GM18511 (cell line): ENCODE measurements around the gene PIR.

Experiments
- ATAC-seq: cut with Tn5 transposase; IDR thresholded peaks from one replicate; pipeline ENCODE4 v1.9.1; 2021; ENCODE audit warnings: mild to moderate bottlenecking, moderate library complexity; ENCODE audit not compliant: unreplicated experiment

The PIR gene

DNA sequence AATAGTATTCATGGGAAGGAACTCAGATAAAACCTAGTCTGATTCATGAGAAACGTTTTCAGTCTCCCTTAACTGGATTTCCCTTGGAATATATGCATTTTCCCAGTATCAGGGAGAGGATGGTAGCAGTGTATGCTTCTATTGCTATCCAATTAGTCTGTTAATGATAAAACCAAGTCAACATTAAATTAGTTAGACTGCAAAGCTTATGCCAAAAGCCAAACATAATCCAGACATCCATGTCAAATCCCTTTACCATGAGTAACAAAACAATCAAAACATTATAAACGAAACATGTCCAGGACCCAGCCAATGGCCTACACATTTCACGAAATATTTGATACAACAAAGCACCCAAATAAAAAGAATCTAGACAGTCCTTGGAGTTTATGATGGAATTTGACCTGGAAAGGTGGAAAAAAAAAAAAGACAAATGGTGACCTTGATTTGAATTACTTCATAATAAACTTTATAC, 74.4 kb downstream of the PIR start:
- ATAC-seq = no peak

DNA sequence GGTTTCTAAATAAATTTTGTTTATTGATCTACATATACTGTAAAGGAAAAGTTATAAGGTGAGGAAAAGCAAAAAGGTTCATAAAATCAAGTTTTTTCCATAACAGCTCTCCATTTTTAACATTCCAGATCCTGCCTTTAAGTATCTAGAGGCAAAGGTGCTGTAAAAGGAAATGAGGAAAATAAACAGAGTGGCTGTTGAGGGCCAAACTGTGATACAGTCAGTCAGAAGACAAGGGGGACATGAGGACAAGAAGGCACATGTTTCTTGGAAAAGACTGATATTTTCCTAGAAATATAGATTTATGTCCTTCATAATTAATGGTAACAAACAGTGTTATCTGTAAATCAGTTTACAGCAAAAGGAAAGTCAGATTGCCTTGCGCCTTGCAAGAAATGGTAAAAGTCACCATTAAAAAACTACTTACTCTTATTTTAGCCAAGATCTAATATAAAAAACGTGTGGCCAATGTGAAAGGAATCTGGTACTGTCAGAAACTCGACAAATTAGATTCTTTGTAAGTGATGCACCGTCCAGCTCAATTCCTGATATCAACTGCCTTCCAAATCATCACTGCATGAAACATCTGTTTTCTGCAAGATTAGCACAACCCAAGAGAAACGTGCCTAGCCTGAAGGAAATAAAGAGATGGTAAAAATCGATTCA, 75.0 kb downstream of the PIR start:
- no peak for ATAC-seq

DNA sequence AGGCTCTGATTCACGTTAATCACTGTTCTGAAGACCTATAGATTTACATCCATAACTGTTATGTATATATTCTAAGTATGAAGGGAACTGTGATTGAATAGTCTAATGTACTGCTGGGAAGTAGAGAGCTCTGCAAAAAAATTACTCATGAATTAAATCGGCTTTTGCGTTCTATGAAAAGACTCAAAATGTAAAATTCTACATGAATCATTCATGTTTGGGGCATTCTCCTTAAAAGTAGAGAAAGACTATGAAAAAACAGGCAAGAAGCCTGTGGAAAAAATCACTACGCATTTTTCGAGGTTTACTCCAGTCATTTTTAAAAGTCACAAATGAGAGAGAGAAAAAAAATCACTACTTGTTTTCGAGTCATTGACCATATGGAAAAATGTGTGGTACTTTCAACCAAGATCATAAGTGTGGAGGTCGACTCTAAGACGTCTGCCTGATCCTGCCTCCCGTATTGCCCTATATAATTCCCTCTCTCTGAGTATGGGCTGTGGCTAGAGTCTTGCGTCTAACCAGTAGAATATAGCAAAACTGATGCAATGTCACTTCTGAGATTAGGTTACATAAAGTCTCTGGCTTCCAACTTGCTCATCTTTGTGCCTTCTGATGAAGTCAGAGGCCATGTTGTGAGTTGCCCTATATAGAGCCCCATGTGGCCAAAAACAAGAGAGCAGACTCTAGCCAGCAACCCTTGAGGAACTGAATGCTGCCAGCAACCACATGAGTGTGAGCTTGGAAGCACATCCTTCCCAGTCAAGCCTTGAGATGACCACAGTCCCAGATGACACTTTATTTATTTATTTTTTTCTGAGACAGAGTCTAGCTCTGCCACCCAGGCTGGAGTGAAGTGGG, 76.8 kb downstream of the PIR start:
- ATAC-seq = no peak

DNA sequence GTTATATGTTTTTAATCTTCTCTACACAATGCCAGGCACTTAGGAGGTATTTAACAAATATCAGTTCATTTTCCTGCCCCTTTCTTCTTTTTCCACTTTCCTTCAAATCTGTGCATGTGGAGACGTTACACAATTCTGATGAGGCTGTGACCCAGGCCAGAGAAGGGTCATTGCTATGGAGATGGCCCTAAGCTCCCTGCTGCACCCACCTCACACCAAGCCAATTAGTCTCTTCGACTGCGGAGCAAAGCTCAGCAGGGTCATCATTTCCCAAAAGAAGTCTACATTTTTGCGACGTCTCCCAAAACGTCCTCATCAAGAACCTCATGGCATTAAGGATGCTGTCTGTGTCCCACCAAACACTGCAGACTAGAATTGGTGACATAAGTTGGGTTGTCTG, 80.0 kb downstream of the PIR start:
- ATAC-seq = no peak

DNA sequence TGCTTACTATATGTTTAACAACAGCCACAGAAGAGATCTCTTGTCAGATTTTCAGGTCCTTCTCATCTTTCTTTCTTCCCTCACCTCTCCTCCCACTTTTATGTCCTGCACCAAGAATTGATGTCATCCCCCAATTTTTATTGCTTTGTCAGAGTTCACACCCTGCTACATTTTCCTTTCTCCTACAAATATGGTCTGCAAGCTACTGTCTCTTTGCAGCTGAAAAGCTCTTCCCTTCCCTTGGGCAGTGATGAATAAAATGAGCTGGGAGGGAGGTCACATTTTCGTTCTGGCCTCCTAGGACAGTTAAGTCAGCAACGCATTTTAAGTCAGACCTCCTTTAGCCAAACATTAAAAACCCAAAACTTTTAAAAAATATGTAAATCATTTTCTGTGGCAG, 82.2 kb downstream of the PIR start:
- ATAC-seq = no peak

DNA sequence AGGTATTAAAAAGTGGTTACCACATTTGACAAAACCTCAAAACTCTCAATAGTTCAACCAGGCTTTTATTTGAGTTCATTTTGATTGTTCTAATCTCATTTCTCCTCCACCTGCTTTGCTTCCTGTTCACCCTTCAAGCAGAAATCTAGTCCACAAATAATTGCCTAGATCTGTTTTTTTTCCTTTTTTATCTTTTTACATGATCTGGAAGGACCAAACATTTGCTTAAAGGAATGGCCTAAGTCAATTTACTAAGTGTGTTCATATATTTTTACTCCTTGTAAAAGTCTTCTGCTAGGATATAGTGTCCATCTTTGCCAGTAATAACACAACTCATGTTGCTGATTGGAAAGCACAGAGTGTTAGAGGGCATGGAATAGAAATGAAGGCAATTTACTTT, 82.7 kb downstream of the PIR start:
- ATAC-seq = no peak

DNA sequence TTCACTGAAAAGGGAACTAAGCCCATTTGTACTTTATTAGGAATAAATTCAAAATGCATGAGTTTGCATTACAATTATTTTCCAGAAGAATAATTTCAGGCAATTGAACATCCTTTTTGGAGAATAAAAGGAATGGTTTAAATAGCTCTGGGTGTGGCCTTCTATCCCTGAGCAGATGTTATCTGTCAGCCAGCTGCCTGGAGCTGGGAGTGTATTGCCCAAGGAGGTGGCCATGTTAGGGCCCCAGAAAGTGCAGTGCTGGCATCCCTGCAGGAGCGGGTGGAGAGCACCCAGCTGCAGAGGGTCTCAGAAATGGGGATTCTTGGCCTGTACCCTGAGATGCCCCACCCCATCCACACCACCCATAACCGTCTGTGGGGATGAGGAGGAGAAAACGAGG, 87.3 kb downstream of the PIR start:
- no peak for ATAC-seq

DNA sequence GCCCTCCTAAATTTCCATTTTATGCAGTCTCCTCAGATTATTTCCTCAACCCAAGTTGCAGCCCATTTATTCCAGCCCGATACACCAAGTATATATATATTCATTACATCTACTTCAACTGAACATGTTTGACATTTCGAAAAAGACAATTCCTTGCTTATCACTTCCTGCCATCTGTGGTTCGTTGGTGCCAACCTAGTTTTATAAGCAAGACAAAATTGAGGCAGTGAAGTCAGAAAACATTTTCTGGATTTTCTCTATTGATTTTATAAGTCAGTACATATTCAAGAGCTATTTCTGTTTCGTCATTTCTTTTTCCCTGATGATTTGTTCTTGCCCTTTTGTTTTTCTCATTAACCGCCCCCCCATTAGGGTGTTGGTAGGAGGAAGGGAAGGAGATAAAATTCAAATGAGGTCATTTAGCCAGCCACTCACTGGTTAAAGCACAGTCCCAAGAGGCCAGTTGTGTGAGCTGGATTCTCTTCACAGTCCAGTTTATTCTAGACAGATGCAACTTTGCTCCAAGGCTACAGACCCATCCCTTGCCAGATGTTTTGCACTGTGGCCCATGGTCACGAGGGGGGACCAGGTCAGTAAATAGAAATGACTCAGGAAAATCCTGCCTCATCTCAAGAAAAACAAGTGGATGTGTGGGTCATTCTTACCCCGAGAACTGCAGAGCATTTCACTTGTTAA, 88.6 kb downstream of the PIR start:
- no peak for ATAC-seq

DNA sequence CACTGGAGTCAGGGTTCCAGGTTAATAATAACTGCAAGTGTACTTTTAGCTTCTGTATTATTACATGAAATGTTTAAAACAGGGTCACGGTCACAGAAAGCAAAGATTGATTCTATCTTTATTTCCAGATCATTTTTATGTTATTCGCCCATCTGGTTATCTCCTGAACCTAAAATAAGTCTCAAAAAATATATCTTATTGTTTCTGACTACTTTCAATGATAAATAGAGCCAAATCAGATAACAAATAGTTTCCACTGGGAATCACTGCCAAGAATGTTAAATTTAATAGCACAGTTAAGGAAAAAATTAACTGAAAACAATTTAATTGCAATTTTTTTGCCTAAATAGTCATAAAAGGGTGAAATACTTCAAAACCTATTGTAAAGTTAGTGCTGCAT, 91.8 kb downstream of the PIR start:
- no peak for ATAC-seq

DNA sequence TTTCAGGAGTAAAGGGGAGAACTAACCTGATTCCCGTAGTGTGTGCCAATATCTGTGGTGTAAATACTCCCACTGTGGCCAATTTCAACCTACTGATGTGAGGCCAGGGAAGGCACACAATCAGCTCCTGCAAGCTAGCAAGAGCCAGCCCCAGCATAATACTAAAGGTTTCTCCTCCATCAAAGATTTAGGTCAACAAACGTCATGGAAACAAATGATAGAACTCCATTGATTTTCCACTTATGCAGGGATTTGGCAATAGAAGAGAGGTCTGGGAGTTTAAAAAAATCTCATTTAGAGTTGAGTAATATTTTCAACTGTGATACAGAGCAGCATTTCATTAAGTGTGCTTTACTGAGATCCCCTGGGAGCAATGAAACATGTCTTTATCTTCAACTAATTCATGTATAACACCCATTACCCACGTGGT, 93.2 kb downstream of the PIR start:
- no peak for ATAC-seq

DNA sequence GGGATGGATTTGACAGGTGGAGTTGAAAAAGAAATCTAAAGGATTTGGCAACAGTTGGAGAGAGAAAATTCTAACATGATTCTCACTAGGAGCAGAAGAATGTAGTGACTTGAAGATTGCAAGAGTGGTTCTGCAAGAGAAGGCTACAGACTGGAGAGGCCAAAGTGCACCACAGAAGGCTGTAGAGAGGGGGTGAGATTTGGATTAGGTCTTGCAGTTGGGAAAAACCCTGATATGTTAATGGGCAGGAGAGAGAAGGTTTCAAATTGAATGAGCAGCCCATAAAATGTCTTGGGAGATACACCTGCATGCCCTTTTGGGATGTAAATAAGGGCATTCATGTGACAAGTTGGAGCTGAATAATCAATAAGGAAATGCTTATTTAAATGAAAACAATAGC, 94.3 kb downstream of the PIR start:
- ATAC-seq = no peak

DNA sequence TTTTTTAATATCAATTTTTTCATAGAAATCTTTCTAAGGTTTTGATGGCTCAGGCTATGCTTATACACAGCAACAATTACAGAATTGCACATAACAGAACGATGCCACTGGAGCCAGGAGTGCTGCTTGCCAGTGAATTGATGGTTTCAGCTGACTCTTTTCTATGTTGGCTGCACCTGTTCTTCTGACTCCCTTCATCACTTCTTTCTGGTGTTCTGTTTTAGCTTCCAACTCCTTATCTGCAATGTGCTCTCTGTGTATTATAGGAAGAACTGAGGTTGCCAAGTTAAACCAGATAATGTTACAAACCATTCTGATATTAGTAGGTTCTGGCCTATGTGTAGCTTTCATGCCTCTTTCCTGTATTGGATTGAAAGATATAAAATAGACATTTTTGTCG, 97.3 kb downstream of the PIR start:
- ATAC-seq = no peak

DNA sequence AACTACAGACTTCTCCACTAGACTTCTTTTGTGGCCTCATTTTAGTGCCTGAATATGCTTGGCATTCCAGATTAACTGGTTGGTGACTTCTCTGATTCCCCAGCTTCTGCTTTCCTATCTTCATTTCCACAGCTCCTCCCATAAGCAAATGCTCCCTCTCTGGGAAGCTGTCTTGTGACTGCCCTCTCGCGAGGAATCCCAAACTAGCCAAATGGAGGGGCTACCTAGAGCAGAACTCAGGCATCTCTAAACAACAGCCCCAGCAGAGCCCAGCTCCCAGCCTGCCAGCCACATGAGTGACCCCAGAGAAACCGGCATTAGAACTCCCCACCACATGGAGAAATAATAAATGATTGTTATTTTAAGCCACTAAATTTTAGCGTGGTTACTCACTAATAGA, 101.3 kb downstream of the PIR start:
- ATAC-seq = no peak

DNA sequence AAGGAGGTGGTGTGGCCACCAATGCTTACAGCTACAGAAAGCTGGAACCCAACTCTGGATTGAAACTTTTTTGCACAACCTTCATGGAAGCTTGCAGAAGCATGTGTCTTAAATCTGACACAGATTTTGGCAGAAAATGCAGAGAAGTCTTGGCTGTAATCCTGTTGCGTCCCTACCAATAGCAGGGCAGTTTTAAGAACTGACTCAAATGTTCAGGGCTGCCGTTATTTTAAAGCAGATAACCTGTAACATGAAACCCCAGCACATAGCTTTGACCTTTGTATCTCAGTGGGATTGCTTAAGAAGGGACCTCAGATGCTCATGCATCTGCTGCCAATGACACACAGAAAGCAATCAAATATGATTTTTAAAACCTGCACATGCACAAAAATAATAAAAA, 108.8 kb downstream of the PIR start, which contains the start of gene VEGFD:
Gene VEGFD (minus strand): TSS at position 110 of the 400 bp plus-strand sequence. CDS start 467 bp downstream, outside the sequence.
- no peak for ATAC-seq

DNA sequence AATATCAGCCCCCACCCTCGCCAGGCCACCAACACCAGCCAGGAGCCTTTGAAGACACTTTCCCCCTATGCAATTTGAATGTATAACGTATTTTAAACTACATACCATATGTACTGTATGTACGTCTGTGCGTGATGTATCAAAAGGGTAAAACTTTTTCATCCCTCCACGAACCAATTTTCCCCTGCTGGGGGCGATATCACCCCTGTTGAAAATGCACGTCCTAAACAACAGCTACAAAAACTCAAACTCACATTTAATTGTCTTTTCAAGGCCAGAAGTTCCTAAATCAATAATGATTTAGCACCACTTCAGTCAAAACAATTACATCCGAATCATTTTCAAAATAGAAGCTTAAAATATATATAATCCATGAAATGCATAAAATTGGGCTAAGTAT, 110.3 kb downstream of the PIR start:
- no peak for ATAC-seq

DNA sequence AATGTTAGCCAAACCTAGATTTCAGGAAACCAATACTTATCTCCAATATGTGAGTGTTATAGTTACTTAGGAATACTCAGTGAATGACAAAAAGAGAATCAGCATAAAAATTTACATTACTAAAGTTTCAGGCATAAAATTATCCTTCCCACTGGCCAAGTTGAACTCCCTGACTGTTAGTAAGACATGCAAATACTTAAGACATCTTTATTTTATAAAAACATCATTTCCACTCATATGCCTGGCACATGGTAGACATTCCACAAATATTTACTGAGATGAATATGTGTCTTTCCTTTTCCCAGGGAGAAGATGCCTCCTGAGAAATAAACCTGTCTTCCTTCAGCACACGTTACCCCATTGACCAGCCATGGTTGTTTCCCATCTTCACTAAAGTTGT, 116.2 kb downstream of the PIR start:
- no peak for ATAC-seq

DNA sequence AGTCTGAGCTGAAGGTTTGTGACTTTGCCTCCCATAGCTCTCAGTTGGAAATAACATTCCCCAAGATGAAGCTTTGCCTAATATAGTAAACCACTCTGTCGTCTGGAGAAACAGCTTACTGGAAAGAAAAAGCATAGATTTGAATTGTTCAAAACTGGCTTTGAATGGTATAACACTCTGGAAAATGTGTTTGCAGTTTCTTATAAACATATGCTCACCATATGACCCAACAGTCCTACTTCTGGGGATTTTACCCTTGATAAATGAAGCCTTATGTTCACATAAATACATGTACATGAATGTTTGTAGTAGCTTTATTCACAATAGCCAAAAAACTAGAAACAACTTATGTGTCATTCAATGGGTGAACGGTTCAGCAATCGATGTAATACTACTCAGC, 119.2 kb downstream of the PIR start:
- ATAC-seq = no peak

DNA sequence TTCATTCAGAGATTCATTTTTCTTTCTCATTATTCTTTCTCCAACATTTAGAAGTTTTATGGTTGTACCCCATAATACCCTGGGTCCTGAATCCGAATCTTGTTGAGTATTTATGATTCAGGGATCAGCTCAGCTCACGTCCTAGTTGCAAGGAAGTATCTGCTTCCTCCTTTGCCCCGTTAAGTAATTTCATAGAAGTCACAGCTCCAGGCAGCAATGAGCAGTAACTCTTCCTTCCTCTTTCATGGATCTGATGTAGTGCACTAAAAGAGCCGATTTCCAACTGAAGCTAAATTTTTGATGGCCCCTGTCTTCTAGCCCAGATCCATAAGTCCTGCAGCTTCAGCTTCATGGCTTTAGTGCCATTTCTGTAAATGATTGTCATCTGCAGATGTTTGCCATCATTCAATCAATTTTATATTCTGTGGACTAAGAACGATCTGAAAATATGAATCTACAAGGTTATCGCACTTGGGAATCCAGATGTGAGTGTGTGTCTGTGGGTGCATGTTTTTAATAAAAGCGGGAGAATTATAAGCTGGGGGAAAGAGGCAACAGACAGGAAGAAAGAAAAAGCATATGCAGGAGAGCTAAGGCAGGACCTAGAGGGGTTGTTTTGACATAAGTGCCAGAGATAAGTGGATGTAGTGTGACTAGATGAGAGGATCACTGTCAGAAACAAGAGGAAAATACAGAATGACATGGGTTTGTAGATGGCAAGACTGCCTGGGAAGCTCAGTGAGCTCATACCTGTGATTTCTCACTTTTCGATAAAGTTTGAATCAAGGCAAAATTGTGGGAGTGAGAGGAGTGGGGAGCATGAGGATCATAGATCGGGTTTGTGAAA, 126.4 kb downstream of the PIR start:
- ATAC-seq = no peak

DNA sequence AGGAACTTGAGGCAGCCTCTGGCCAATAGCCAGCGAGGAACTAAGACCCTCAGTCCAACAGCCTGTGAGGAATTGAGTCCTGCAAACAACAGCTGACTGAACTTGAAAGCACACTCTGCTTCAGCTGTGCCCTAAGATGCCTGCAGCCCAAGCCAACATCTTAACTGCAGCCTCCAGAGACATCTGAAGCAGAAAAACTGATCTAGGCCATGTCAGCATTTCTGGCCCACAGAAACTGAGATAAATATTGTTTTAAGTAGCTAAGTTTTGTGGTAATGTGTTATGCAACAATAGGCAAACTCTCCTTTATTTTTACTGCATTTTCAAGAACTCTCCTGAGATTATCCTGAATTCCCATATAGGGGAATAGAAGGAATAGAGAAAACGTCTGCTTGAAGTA, 133.4 kb downstream of the PIR start:
- ATAC-seq = no peak

DNA sequence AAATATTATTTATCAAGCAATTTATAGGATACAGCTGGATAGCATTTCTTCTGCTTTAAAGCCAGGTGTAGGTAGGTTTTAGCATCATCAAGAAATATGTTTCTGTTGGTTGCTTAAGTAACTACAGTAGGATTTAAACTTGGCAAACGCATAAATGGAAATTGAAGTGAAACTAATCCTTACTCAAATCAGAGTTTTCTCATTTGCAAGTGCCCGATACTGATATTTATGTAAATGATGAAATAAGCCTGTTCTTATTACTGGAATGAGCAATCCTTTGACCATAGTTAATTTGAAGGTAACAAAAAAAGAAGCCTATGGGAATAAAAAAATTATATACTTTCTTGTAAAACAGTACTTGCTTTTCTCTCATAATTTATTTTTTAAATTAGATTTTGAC, 134.6 kb downstream of the PIR start:
- no peak for ATAC-seq

DNA sequence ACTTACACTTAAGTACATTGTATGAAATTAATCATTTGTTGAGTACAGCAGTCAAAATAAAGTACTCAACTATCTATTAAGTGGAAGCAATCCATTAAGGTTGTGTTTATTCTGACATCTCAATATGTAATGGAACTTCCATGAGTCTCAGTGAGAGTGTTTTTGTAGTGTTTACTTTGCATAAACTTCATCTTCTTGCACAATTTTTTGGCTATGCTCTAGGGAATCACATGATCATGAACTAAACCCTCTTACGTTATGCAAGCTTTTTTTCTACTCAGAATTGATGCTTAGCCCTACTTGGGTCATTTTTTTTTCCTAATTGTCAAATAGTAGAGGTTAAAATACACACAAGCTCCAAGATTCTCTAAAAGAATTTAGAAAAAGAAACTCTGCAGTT, 136.7 kb downstream of the PIR start:
- ATAC-seq = no peak
